DMS53 (cell line): Measurements from ENCODE around the gene BRWD1.
A peak's percentile ranks its signal among the peaks of the same experiment; 100 is the strongest.

Source experiments
- DNase-seq: peaks from one replicate; lab custom pipeline; 2025; lab: John Stamatoyannopoulos, UW

The BRWD1 gene

DNA sequence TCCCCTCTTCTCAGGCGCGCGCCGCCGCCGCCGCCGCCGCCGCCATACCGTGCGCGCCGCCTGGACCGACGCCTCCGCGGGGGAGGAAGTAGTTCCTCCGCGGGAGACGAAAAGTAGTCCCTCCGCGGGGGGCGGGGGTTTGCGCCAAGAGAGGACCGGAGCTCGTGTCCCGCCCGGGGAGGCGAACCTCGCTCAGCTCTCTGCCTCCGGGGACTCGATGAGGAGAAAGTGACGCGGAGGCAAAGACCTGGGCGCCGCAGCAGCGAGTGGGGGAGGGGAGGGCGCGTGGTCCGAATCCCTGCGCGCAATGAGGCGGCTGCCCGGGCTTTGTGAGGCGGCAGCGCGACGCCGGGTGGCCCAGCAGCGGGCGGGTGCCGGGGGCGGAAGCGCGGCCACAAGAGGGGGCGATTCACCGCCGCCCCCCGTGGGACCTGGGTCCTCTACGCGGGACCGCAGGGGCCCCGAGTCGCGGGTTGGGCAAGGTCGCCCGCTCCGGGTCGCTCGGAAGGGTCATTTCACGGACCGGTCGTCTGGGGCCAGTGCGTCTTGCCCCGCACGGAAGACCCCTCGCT, at the start of gene BRWD1:
Gene BRWD1, minus strand, starts transcription at position 62 of the 572 bp plus-strand sequence. CDS start 141 bp downstream, outside the sequence.
- DNase-seq, result peak; percentile 96

DNA sequence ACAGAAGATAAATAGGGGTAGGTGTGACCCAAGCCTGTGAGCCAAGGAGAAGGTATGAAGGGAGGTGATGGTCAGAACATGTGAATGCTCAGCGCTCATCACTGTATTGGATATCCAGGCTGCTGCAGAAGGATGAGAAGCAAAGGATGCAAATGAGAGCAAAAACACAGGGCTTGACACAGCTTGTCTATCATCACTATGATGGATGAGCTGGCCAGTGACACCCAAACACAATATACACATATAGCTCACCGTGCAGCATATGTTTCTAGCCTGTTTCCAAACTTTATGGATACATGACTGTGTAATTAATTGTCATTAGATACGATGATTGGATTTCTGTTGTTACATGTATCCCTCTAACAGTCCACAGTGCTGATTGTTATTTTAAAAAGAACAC, 49.3 kb upstream of the BRWD1 start:
- DNase-seq, result no peak

DNA sequence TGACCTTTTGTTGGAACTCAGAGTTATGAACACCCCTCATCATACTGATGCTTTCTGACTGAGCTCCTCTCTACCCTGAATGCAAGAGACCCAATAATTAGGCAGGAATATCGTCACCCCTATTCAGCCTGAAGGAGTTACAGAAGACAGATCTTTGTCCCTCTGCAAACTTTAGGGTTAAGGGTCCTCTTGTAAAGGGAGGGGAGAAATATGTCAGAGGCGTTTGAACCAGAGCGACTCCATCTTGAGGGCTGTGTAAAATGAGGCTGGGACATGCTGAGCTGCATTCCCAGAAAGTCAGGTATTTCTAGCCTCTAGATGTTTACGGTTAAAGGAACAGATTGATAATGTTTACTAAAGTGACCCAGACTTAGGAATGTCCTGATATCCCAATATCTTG, 46.0 kb upstream of the BRWD1 start:
- DNase-seq, result no peak

DNA sequence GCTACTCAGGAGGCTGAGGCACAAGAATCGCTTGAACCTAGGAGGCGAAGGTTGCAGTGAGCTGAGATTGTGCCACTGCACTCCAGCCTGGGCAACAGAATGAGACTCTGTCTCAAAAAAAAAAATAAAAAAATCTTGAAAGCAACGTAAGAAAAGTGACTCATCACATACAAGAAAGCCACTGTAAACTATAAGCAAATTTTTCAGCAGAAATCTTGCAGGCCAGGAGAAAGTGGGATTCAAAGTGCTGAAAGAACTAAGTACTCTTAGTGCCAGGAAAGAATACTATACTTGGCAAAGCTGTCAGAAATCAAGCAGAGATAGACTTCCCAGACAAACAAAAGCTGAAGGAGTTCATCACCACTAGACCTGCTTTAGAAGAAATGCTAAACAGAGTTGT, 39.9 kb upstream of the BRWD1 start:
- no peak for DNase-seq

DNA sequence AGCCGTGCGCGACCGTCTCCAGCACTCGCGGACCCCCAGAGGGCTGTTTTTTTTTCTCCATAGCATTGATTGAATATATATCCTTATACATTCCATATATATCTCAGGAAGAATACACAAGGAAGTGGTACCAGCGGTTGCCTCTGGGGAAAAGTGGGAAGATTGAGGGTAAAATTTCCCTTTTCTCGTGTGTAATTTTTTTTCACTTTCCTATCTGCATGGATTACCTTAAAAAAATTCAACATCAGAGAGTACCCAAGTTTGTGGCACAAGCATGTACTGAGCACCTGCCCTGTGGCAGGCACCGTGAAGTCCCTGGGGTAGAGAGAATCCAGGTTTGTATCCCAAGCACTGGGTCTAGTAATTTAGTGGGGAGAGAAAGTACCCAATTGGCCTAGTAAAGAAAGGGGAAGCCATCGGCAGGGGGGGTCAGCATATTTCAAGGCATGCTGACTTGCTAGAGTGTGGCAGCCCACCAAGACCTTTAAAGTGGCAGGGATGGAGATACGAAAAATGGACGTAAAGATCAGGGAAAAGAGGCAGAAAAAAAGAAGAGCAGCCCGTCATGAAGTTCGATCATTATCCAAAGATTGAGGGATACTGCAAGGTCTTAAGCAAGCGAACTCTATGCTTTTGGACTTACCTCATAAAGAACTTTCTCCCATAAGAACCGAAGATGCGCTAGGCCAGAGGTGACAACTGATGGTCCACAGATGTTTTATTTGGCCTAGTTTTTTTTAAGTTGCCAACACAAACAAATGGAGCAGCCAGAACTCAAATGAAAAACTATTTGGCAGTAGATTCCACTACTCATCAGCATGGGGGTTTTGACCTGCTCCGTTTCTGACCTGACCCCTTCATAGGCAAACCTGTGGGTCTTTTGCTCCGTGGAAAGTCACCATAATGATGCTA, 36.9 kb upstream of the BRWD1 start:
- no peak for DNase-seq

DNA sequence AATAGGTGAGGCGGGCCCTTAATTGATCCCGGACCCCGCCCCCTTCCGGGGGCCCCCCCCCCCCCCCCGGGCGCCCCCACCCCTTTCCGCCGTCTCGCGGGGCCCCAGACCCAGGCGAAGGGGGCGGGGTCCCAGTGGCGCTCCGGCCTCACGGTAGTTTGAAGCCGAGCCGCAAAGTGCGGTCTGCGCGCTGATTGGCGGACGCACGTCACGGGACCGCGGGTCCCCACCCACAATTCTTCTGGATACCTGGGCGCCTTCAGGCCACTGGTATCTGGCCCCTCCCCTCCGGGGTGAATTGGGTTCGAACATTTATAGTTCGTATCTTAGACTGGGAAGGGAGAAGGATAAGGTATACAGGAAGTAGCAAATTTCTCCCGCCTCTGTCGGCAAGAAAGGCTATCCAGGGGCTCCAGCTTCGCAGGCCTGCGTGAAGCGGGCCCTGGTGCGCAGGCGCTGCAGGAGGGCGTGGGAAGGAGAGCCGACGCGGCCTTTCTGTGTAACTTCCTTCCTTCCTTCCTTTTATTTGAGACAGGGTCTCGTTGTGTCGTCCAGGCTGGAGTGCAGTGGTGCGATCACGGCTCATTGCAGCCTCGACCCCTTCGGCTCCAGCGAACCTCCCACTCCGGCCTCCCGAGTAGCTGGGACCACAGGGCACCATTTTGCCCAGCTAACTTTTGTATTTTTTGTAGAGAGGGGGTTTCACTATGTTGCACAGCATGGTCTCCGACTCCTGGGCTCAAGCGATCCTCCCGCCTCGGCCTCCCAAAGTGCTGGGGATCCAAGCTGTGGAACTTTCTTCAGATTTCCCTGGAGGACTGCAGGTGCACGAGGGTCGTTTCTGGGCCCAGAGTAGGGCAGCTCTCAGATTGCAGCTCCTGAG, 36.0 kb upstream of the BRWD1 start:
- peak; percentile 98 for DNase-seq

DNA sequence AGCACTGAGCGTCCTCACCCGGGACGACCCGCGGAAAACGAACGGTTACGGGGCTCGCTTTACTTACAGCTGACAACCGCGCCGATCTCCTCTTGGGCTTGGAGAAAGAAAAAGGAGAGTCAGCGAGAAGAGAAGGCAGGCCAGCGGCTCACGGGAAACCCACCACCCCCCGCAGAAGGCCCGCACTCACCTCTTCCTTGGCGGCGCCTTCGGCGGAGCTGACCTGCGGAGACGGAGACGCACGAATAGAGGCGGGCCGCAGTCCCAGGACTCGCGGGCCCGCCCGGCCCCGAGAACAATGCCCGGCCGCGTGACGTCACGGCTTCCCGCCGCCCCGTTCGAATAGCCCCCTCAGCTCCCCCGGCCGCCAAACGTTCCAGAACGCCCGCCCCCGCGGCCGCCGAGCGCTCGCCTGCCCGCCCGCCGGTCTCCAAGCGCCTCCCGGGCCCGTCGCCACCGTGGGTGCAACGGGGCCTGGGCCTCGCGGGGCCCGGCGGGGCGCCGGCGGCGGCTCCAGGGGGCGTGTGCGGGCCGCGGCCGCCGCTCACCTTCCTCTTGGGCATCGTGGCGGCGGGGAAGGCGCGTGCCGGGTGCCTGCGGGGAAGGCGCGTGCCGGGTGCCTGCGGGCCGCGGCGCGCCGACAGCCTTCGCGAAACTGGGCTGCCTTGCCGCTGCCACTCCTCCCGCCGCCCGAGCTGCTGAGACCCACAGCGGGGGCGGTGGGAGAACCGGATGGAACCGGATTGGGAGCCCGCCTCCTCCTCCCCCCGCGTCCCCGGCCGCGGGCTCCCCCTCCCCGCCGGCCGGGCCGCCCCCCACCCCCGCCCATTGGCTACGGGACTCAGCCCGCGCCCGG, 35.2 kb upstream of the BRWD1 start, which contains the start of gene HMGN1:
Gene HMGN1, minus strand, starts transcription at position 734 of the 856 bp plus-strand sequence. Its CDS starts 171 bp downstream, at position 563.
- peak; percentile 98 for DNase-seq

DNA sequence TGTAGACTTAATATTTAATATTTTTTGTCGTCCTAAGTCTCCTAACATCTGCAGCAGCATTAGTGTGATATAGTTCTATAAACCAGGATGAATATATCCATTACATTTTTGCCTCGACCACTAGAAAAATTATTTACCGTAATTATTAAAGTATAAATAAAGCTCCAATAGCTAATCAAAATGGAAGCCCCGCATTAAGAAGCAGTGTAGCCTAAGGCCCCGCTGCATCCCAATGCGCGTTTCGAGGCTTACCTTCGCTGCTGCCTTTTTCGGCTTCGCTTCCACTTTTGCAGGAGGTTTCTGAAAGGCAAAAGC, 34.6 kb upstream of the BRWD1 start:
- DNase-seq, result no peak

DNA sequence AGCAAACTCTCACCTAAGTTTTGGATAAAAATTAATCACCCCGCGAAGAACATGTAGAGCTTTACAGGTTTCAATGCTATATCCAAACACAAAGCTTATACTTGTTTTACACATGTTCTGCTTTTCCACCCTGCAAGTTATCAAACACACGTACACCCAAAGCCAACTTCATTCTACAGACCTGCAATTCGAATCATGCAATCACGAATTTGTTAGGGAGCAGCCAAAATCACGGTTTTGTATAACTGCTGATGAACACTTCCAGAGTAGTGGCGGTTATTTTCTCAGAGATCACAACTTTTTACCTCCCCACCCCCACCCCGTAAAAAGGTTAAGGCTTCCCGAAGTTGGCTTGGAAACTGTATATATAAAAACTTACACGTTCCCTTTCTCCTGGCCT, 34.1 kb upstream of the BRWD1 start:
- DNase-seq, result no peak

DNA sequence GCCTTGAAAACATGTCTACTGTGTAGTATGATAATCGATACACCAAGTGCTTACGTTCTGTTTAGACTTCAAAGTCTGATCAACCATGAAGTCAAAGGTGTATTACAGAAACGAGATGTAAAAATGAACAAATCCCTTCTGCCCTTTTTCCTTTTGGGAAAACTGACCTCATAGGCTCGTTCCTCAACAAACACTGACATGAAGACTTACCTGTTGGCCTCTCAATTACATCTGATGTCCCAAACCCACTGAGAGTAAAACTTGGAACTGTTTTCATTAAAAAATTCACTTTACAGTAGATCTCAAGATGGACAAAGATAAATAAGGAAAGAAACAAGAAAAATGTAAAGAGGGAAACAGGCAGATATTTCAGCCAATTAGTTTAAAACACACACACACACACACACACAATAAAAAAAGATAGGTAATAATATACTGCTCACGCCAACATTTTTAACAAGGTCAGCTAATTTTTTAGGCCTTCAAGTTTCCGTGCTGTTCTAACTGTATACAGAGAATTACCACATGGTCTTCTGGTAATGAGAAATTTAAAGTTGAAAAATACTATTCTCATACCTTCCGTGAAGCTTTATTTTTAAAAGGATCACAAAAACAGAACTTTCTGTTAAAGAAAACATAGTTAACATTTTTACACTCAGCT, 33.4 kb upstream of the BRWD1 start:
- DNase-seq, result no peak

DNA sequence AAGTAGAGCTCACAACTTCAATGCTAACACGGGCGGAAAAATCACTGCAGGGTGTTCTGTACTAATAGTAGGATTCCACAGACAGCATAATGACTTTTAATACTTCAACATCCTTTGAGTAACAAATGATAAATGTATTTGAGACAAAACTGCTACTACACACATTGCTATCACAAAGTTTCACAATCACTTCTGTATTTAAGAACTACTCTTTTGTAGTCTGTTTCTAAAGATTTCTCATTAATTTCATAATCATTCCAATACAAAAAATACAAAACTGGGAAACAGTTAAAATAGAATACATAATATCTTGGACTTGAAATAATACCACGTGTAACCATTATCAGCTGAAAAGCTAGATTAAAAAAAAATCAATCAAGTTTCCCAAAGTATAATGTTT, 32.8 kb upstream of the BRWD1 start:
- no peak for DNase-seq

DNA sequence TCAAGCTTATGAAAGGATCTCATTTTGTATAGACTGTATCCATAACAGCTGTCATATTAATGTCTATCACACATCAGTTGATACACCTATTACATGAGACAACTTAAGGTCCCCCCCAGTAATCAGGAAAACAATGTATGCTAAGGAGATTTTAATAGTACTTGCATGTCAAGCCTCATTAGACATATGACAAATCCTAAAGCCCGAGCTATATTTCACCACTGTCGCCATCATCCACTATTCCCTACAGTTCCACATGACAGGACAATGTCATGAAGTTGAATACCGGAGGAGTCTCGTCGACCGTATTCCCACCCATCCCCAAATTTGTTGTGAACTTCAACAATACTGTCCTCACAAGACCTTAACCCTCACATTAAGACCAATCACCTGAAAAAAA, 32.0 kb upstream of the BRWD1 start:
- DNase-seq, result no peak

DNA sequence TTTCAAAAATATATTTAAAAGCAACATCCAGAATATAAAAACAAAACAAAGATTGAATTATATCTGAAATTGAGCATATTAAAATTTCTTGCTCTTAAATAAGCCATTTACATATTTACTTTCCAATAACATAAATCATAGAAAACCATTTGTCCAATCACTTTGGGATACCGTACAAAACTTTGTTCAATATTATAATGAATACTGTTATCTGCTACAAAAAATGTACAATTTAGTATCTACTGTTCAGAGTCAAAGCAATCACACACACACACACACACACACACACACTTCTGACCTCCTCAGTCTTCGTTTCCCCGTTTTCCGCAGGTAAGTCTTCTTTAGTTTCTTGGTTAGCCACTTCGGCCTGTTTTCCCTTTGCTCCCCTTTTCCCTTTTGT, 31.4 kb upstream of the BRWD1 start:
- DNase-seq, result no peak

DNA sequence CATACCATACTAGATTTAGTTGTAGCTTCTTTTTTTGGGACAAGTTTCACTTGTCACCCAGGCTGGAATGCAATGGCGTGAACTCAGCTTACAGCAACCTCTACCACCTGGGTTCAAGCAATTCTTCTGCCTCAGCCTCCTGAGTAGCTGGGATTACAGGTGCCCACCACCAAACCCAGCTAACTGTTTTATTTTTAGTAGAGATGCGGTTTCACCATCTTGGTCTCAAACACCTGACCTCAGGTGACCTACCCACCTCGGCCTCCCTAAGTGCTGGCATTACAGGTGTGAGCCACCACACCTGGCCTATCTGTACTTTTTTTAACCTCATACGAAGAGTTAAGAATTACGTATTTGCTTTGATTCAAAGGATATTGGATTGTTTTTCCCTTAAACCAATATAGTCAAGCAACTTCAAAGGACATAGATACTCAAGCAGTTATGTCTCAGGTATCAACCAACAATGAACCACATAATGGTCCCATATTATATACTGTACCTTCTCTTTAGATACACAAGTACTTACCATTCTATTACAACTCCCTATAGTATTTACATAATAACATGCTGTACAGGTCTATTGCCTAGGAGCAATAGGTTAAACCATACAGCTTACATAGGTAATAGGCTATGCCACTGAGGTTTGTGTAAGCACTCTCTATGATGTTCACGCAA, 28.0 kb upstream of the BRWD1 start:
- no peak for DNase-seq

DNA sequence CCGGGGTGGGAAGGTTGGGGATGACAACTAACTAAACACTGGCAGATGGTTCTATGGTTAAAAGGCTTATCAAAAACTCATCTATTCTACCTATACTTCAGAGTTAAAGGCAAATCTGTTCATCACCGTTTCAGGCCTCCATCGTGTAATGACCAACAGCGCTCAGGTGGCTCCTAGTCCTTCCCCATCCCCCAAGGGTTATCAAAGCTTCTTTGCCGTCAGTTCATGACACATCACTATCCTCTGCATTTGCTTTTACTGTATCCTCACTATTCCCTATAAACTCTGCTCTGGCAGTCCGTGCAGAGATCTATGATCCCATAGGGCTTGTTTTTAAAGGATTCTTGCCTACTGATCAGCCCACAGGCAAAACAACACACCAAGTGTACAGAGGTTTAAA, 27.3 kb upstream of the BRWD1 start:
- no peak for DNase-seq

DNA sequence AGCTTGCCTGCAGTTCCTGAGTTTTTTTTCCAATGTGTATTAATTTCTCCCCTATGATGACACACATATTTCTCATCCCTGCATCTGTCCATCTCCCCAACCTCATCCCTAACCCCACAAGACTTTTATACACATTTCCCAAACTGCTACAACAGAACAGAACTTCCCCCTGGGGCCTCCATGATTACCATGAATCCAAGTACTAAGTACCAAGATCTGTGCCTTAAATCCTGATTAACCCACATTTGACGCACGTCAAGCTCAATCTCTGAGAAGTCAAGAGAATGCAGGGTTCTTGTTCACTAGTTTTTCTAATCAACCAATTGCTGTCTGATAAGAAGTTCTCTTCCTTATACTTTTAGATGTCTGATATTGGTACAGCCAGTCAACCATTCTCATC, 25.8 kb upstream of the BRWD1 start:
- no peak for DNase-seq

DNA sequence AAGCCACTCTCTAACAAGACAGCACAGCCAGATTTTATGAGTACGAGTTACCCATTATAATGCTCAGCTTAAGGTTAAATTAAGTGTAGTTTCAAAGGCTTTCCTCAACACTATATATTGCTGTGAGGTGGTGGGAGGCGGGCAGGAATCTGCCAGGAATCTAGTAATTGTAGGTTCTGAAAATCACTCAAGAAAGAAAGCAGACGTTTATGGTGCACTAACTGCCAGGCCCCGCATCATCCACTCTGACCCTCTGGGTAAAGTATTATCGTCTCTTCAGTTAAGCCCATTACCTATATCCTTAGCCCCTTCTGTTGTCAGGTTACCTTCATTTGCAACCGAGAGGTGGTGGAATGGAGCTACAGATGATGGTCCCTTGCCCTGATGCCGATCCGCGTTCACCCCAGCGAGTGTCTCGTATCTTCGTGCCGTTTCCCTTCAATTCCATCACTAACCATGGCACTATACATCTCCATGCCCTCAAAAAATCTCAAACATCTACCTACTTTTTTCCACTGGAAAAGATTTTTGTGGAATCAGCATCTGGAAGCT, 23.1 kb upstream of the BRWD1 start:
- DNase-seq, result no peak

DNA sequence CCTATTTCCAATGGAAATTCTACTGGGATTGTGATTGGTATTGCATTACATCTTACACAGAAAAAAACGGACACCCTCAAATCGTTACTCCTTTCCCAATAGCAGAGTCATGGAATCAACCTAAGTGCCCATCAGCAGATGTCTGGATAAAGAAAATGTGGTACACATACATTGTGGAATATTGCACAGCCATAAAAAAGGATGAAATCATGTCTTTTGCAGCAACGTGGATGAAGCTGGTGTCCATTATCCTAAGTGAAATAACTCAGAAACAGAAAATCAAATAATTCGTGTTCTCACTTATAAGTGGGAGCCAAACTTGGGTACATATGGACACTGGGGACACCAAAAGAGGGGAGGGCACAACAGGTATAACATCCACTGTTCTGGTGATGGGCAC, 21.2 kb upstream of the BRWD1 start:
- DNase-seq, result no peak

DNA sequence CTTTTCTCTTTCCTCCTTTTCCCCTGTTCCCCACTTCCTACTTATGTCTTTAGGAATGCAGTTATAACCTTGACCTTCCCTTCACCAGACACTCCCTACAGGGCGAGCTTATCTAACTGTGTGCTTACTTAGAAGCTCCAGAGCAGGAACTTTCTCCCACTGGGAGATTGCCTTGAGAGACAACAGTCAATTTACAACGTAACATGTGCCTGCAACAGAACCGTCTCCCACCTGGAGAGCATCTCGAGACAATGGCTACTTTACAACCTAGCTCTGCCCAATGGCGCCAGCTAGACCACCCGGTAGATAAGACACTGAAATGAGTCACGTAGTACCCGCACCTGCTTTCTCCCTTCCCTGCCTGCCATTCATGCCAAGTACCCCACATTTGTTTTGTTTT, 18.7 kb upstream of the BRWD1 start:
- DNase-seq, result no peak

DNA sequence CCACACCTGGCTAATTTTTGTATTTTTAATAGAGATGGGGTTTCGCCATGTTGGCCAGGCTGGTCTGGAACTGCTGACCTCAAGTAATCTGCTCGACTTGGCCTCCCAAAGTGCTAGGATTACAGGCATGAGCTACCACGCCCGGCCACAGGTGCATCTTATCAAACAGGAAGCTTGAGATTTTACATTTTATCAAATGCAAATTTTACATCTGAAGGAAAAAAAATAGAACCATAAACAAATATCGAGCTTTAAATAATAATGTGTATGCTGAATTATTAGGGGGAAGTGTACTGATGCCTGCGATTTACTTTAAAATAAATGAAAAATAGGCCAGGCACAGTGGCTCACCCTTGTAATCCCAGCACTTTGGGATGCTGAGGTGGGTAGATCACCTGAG, 16.6 kb upstream of the BRWD1 start:
- no peak for DNase-seq
